ENCODE data around the gene TAF11L14.
"Not testable (repeated sequence)": the region's sequence is repeated elsewhere in the genome, so short reads cannot be mapped to it uniquely, and the experiment has no call there.

The TAF11L14 gene

DNA sequence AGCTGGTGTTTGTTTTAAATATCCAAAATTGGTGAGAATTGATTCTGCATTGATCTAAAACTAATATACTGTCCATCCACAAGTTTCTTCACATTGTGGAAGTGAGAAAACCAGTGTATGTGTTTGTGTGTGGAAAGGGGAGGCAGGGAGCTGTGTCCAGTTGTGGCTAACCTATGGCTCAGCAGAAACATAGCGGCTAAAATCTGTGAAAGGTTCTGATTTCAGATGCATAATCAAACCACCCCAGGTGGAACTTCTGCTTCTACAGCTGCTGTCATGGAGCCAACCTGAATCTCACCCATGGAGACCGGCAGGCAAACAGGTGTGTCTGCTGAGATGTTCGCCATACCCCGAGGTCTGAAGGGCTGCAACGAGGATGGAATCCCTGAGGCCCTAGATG lies at the start of gene TAF11L14:
Gene TAF11L14, plus strand, starts transcription at position 301 of the 400 bp plus-strand sequence.
- FAIRE-seq (no peak), DNase-seq (ENCODE audit: low spot score) (no peak)

DNA sequence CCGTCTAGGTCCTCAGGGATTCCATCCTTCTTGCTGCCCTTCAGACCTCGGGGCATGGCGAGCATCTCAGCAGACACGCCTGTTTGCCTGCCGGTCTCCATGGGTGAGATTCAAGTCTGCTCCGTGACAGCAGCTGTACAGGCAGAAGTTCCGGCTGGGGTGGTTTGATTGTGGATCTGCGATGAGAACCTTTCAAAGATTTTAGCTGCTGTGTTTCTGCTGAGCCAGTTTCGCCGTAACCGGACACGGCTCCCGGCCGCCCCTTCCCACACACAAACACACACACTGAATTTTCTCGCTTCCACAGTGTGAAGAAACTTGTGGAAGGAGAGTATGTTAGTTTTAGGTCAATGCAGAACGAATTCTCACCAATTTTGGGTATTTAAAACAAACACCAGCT lies 48.6 kb upstream of the TAF11L14 start, which contains the start of gene TAF11L7:
Gene TAF11L7, minus strand, starts transcription at position 101 of the 400 bp plus-strand sequence.
- not testable (repeated sequence) for DNase-seq (ENCODE audit: low spot score); FAIRE-seq

DNA sequence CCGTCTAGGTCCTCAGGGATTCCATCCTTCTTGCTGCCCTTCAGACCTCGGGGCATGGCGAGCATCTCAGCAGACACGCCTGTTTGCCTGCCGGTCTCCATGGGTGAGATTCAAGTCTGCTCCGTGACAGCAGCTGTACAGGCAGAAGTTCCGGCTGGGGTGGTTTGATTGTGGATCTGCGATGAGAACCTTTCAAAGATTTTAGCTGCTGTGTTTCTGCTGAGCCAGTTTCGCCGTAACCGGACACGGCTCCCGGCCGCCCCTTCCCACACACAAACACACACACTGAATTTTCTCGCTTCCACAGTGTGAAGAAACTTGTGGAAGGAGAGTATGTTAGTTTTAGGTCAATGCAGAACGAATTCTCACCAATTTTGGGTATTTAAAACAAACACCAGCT lies 43.4 kb upstream of the TAF11L14 start, which contains the start of gene TAF11L8:
Gene TAF11L8, minus strand, starts transcription at position 101 of the 400 bp plus-strand sequence.
- not testable (repeated sequence) for DNase-seq (ENCODE audit: low spot score); FAIRE-seq

DNA sequence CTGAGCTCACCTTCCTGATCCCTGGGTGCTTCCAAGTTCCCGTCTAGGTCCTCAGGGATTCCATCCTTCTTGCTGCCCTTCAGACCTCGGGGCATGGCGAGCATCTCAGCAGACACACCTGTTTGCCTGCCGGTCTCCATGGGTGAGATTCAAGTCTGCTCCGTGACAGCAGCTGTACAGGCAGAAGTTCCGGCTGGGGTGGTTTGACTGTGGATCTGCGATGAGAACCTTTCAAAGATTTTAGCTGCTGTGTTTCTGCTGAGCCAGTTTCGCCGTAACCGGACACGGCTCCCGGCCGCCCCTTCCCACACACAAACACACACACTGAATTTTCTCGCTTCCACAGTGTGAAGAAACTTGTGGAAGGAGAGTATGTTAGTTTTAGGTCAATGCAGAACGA lies 40.0 kb upstream of the TAF11L14 start, which contains the start of gene TAF11L9:
Gene TAF11L9, minus strand, starts transcription at position 140 of the 400 bp plus-strand sequence.
- not testable (repeated sequence) for FAIRE-seq

DNA sequence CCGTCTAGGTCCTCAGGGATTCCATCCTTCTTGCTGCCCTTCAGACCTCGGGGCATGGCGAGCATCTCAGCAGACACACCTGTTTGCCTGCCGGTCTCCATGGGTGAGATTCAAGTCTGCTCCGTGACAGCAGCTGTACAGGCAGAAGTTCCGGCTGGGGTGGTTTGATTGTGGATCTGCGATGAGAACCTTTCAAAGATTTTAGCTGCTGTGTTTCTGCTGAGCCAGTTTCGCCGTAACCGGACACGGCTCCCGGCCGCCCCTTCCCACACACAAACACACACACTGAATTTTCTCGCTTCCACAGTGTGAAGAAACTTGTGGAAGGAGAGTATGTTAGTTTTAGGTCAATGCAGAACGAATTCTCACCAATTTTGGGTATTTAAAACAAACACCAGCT lies 36.5 kb upstream of the TAF11L14 start, which contains the start of gene TAF11L10:
Gene TAF11L10, minus strand, starts transcription at position 101 of the 400 bp plus-strand sequence.
- FAIRE-seq; DNase-seq (ENCODE audit: low spot score): not testable (repeated sequence)

More for the DNA sequence above, 40.0 kb upstream of the TAF11L14 start, which contains the start of gene TAF11L9:
- not testable (repeated sequence) for DNase-seq (ENCODE audit: low spot score)

DNA sequence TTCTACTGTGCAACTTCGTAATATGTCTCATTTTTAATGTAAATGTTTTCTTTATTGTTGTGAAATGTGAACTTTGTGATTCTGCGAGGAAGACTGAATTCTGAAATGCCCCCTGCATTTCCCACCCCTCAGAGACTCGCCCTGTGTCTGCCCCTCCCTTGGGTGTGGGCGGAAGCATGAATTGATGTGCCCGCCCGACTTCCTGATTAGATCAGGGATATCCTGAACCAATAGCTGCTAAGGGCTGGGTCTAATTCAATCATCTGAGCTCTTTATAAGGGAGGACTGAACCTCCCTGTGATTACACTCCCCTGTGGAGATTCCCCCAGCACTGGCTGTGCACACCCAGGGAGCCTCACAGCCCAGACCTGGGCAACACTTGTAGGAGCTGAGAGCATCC lies 30.4 kb upstream of the TAF11L14 start, which contains the start of gene TAF11L11:
Gene TAF11L11, plus strand, starts transcription at position 304 of the 400 bp plus-strand sequence.
- not testable (repeated sequence) for FAIRE-seq; DNase-seq (ENCODE audit: low spot score)

DNA sequence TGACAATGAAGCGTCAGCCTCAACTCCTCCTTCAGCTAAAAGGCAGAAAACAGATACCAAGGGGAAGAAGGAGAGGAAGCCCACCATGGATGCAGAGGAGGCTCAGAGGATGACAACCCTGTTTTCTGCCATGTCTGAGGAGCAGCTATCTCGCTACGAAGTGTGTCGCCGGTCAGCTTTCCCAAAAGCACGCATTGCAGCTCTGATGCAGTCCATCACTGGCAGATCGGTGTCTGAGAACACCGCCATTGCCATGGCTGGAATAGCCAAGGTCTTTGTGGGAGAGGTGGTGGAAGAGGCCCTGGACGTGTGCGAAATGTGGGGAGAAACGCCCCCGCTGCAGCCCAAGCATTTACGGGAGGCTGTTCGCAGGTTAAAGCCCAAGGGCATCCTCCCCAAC lies 29.3 kb upstream of the TAF11L14 start:
- FAIRE-seq: no peak
- DNase-seq (ENCODE audit: low spot score): no peak

DNA sequence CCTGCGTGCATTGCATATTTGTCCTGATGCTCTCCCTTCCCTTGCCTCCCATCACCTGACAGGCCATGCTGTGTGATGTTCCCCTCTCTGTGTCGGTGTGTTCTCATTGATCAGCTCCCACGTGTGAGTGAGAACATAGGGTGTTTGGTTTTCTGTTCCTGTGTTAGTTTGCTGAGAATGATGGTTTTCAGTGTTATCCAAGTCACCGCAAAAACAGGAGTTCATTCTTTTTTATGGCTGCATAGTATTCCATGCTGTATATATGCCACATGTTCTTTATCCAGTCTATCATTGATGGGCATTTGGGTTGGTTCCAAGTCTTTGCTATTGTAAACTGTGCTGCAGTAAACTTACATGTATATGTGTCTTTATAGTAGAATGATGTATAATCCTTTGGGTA lies 26.8 kb upstream of the TAF11L14 start:
- not testable (repeated sequence) for DNase-seq (ENCODE audit: low spot score); FAIRE-seq

DNA sequence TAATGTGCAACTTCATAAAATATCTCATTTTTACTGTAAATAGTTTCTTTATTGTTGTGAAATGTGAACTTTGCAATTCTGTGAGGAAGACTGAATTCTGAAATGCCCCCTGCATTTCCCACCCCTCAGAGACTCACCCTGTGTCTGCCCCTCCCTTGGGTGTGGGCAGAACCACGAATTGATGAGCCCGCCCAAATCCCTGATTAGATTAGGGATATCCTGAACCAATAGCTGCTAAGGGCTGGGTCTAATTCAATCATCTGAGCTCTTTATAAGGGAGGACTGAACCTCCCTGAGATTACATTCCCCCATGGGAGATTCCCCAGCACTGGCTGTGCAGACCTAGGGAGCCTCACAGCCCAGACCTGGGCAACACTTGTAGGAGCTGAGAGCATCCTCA lies 24.2 kb upstream of the TAF11L14 start, which contains the start of gene TAF11L12:
Gene TAF11L12, plus strand, starts transcription at position 301 of the 400 bp plus-strand sequence.
- DNase-seq (ENCODE audit: low spot score); FAIRE-seq: not testable (repeated sequence)

DNA sequence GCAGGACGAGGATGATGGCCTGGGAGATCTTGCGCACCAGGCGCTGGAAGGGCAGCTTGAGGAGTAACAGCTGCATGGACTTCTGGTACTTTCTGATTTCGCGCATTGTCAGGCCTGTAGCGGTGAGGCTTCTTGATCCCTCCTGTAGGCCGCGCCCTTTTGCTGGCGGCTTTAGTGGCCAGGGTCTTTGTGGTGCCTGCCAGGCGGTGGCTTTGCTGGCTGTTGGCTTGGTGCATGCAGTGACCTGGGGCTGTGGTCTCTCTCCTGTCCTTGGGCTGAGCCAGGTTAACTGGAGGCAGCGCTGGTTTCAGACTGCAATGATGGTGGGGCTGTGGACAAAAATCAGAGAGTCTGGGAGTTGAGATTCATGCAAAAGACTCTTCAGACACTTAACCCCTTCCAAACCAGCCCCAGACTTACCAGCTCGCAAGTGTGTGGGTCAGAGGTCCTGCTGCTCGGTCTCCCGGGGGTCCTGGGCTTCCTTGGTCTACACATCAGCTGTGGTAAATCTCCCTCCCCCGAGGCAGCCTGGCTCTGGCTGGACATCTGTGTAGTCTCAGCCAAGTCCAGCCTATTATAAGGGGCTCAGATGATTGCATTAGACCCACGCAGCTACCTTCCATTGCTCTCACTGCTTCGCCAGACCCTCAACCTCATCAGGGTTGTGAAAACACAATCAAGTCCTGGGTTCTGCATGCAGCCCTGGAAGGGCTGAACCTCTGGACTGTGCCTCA lies 19.2 kb upstream of the TAF11L14 start:
- DNase-seq (ENCODE audit: low spot score): no peak
- FAIRE-seq: no peak

DNA sequence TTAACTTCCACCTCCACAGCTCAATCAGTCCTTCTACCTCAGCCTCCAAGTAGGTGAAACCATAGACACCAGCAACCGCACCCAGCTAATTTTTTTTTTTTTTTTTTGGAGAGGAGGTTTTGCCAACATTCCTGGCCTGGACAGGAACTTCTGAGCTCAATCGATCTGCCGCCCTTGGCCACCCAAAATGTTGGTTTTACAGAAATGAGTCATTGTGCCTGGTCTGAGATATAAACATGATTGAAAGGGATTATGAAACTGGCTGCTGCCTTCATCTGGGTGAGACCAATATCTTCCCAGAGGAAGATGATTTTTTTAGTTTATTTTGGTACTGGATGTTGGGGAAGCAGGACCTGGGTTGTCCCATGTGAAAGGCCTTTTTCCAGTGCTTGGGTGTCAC lies 14.9 kb upstream of the TAF11L14 start:
- DNase-seq (ENCODE audit: low spot score) (no peak), FAIRE-seq (no peak)

DNA sequence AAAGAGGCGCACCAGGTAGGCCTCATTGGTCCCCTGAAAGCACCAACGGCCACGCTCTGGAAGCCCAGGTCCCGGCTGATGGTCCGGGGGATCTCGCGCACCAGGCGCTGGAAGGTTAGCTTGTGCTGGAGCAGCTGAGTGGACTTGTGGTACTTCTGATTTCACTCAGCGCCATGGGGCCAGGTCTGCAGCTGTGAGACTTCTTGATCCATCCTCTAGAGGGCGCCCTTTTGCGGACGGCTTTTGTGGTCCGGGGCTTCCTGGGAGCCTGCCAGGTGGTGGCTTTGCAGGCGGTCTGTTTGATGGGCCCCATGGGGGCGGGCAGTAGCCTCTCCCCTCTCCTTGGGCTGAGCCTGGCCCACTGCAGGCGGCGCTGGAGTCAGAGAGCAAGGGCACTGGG lies 13.6 kb upstream of the TAF11L14 start:
- FAIRE-seq (no peak), DNase-seq (ENCODE audit: low spot score) (no peak)

DNA sequence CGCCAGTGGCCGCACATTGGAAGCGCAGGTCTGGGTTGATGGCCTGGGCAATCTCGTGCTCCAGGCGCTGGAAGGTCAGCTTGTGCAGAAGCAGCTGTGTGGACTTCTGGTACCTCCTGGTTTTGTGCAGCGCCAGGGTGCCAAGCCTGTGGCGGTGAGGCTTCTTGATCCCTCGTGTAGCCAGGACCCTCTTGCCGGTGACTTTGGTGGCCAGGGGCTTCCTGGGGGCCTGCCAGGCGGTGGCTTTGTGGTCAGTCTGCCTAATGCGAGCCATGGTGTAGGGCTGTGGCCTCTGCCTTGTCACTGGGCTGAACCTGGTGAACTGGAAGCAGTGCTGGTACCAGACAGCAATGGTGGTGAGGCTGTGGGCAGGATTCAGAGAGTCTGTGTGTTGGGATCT lies 8.6 kb upstream of the TAF11L14 start:
- DNase-seq (ENCODE audit: low spot score) (no peak), FAIRE-seq (no peak)

DNA sequence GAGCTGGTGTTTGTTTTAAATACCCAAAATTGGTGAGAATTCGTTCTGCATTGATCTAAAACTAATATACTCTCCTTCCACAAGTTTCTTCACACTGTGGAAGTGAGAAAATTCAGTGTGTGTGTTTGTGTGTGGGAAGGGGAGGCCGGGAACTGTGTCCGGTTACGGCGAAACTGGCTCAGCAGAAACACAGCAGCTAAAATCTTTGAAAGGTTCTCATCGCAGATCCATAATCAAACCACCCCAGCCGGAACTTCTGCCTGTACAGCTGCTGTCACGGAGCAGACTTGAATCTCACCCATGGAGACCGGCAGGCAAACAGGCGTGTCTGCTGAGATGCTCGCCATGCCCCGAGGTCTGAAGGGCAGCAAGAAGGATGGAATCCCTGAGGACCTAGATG lies 2.5 kb upstream of the TAF11L14 start, which contains the start of gene TAF11L13:
Gene TAF11L13, plus strand, starts transcription at position 301 of the 400 bp plus-strand sequence.
- DNase-seq (ENCODE audit: low spot score); FAIRE-seq: not testable (repeated sequence)

DNA sequence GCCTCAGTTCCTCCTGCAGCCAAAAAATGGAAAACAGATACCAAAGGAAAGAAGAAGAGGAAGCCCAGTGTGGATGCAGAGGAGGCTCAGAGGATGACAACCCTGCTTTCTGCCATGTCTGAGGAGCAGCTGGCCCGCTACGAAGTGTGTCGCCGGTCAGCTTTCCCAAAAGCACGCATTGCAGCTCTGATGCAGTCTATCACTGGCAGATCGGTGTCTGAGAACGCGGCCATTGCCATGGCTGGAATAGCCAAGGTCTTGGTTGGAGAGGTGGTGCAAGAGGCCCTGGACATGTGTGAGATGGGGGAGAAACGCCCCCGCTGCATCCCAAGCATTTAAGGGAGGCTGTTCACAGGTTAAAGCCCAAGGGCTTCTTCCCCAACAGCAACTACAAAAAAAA lies 15.0 kb downstream of the TAF11L14 start:
- DNase-seq (ENCODE audit: low spot score); FAIRE-seq: not testable (repeated sequence)

DNA sequence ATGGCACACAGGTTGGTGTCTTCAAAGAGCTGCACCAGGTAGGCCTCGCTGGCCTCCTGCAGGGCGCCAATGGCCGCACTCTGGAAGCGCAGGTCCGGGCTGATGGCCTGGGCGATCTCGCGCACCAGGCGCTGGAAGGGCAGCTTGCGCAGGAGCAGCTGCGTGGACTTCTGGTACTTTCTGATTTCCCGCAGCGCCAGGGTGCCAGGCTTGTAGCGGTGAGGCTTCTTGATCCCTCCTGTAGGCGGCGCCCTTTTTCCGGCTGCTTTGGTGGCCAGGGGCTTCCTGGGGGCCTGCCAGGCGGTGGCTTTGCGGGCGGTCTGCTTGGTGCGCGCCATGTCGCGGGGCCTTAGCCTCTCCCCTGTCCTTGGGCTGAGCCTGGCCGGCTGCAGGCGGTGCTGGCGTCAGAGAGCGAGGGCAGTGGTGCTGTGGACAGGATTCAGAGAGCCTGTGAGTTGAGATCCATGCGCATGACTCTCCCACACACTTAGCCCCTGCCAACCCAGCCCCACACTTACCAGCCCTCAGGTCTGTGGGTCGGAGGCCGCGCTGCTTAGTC lies 21.0 kb downstream of the TAF11L14 start:
- FAIRE-seq; DNase-seq (ENCODE audit: low spot score): not testable (repeated sequence)

DNA sequence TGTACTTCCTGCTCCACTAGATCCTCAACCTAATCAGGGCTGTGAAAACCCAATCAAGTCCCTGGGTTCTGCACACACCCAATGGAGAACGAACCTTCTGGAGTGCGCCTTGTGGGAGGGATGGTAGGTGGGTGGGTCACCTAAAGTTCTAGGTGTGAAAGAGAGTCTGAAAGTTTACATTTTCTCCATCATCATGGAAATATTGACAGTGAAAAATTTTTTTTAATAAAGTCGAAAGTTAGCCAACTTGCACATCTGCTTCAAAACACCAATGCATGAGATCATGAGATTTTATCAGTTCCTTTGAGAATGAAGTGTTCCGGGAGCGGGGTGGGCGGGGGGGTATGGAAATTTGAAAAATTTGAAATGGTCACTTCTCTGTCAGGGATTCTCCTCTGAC lies 21.7 kb downstream of the TAF11L14 start:
- DNase-seq (ENCODE audit: low spot score): no peak
- no peak for FAIRE-seq

DNA sequence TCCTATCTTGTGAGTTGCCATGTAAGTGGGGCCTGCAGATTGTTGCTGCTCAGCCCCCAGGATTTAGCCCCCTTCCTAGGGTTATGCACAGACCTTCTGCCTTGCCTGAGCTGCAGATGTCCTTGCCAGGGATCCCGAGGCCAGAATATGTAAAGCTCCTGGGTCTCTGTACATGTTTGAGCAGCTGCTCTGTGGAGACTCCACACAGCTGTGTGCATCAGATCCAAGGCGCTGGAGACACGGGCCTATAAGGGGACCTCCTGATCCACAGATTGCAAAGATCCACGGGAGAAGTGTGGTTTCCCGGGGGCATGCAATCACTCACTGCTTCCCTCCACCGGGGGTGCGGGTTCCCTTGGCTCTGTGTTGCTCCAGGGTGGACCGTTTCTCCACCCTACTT lies 28.9 kb downstream of the TAF11L14 start:
- no peak for FAIRE-seq

DNA sequence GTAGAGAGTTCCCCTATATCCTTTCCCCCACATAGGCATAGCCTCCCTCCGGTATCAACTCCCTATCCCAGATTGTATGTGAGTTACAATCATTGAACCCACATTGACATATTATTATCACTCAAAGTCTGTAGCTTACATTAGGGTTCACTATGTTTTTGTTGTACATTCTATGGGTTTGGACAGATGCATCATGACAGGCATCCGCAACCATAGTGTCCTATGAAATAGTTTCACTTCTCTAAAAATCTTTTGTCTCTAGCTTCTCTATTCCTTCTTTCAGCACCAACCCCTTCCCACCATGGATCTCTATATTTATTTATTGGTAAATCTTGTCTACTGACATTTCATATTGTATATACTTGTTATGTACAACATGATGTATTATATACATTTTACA lies 31.6 kb downstream of the TAF11L14 start:
- no peak for FAIRE-seq
- DNase-seq (ENCODE audit: low spot score): no peak

More for the DNA sequence above, 28.9 kb downstream of the TAF11L14 start:
- DNase-seq (ENCODE audit: low spot score): no peak

DNA sequence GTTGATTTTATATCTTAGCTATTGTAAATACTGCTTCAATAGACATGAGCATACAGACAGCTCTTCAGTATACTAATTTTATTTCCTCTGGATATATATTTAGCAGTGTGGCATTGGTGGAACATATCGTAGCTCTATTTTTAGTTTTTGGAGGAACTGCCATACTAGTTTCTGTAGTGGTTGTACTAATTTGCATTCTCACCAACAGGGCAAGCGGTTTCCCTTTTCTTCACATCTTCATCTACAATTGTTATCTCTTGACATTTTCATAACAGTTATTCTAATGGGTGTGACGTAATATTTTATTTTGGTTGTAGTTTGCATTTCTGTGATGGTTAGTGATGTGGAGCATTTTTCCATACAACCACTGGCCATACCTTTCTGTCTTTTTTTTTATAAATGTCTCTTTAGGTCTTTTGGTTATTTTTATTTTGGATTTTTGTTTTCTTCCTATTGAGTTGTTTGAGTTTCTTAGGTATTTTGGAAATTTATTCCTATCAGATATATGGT lies 32.5 kb downstream of the TAF11L14 start:
- DNase-seq (ENCODE audit: low spot score) (no peak), FAIRE-seq (no peak)

DNA sequence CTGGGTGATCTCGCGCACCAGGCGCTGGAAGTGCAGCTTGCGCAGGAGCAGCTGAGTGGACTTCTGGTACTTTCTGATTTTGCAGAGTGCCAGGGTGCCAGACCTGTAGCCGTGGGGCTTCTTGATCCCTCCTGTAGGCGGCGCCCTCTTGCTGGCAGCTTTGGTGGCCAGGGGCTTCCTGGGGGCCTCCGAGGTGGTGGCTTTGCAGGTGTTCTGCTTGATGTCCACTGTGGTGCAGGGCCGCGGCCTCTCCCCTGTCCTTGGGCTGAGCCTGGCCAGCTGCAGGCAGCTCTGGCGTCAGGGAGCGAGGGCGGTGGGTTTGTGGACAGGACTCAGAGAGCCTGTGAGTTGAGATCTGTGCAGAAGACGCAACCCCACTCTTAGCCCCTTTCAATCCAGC lies 36.1 kb downstream of the TAF11L14 start:
- no peak for FAIRE-seq

More for the DNA sequence above, 36.1 kb downstream of the TAF11L14 start:
- DNase-seq (ENCODE audit: low spot score): no peak

Data from RCC 7860 (cell line).